ENCODE measurements around the gene HOXA1.

The HOXA1 gene

DNA sequence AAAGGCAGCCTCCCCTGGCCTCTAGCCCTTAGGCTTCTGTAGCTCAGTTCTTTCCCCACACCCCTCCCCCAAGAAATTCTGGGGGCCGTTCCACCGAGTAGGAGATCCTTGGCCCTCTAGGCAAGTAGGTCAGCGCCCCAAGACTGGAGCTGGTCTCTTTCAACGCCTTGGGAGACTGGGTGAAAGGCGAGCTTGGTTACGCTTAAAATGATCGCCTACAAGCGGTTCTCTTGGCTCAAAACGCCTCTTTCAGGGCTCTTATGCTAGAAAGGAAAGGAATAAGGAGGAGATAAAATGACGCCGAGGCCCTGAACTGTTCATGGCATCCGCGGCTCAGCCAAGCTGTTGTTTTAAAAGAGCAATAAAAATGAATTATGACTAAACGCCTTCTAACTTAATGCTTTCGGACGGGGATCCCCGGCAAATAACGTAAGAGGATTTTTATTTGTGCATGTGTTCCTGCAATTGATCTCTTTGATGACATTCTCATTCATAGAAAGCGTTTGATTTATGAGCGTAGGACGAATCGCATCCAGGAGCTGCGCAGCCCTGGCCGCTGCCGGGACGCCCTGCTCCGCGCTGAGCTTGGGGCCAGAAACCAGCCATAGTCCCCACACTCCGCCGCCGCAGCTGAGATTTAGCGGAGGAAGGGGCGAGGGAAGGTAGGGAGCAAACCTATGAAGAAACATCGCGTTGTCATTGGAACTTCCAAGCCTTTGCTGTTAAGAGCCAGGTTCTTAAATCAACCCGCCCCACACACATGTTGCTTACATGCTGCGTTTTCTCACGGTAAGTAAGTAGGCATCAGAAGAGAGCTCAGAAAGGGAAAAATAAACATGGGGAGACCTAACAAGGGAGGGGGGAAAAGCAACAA, 3.0 kb upstream of the HOXA1 start (continued):
- TF ChIP-seq, protein P1, sequence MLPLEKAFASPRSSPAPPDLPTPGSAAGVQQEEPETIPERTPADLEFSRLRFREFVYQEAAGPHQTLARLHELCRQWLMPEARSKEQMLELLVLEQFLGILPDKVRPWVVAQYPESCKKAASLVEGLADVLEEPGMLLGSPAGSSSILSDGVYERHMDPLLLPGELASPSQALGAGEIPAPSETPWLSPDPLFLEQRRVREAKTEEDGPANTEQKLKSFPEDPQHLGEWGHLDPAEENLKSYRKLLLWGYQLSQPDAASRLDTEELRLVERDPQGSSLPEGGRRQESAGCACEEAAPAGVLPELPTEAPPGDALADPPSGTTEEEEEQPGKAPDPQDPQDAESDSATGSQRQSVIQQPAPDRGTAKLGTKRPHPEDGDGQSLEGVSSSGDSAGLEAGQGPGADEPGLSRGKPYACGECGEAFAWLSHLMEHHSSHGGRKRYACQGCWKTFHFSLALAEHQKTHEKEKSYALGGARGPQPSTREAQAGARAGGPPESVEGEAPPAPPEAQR (tag by site-specific recombination; IDR thresholded peaks at IDR 0.05): no peak
- no peak; the same call in 1 of the 2 replicates for TF ChIP-seq GLIS1 (tag by site-specific recombination; IDR thresholded peaks at IDR 0.05)
- TF ChIP-seq, protein P2, sequence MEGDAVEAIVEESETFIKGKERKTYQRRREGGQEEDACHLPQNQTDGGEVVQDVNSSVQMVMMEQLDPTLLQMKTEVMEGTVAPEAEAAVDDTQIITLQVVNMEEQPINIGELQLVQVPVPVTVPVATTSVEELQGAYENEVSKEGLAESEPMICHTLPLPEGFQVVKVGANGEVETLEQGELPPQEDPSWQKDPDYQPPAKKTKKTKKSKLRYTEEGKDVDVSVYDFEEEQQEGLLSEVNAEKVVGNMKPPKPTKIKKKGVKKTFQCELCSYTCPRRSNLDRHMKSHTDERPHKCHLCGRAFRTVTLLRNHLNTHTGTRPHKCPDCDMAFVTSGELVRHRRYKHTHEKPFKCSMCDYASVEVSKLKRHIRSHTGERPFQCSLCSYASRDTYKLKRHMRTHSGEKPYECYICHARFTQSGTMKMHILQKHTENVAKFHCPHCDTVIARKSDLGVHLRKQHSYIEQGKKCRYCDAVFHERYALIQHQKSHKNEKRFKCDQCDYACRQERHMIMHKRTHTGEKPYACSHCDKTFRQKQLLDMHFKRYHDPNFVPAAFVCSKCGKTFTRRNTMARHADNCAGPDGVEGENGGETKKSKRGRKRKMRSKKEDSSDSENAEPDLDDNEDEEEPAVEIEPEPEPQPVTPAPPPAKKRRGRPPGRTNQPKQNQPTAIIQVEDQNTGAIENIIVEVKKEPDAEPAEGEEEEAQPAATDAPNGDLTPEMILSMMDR (tag by site-specific recombination; IDR thresholded peaks at IDR 0.05): no peak
- TF ChIP-seq ZNF266 (tag by site-specific recombination; IDR thresholded peaks at IDR 0.05; ENCODE audit: low read depth): no peak
- peak; percentile 62 for TF ChIP-seq SP2 (tag by site-specific recombination; IDR thresholded peaks at IDR 0.05)
- no peak for TF ChIP-seq ZNF114 (tag by site-specific recombination; IDR thresholded peaks at IDR 0.05)
- TF ChIP-seq ZNF521 (tag by site-specific recombination; IDR thresholded peaks at IDR 0.05): no peak
- no peak for TF ChIP-seq ZNF548 (tag by site-specific recombination; IDR thresholded peaks at IDR 0.05)
- TF ChIP-seq, protein P3, sequence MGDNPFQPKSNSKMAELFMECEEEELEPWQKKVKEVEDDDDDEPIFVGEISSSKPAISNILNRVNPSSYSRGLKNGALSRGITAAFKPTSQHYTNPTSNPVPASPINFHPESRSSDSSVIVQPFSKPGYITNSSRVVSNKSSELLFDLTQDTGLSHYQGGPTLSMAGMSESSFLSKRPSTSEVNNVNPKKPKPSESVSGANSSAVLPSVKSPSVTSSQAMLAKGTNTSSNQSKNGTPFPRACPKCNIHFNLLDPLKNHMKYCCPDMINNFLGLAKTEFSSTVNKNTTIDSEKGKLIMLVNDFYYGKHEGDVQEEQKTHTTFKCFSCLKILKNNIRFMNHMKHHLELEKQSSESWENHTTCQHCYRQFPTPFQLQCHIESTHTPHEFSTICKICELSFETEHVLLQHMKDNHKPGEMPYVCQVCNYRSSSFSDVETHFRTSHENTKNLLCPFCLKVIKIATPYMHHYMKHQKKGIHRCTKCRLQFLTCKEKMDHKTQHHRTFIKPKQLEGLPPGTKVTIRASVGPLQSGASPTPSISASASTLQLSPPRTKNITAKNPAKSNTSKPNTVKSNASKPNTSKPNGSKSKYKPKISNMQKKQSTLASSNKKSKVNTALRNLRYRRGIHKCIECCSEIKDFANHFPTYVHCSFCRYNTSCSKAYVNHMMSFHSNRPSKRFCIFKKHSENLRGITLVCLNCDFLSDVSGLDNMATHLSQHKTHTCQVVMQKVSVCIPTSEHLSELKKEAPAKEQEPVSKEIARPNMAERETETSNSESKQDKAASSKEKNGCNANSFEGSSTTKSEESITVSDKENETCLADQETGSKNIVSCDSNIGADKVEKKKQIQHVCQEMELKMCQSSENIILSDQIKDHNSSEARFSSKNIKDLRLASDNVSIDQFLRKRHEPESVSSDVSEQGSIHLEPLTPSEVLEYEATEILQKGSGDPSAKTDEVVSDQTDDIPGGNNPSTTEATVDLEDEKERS (tag by site-specific recombination; IDR thresholded peaks at IDR 0.05): no peak
- peak; percentile 89 for TF ChIP-seq ZNF335 (tag by site-specific recombination; conservative IDR thresholded peaks at IDR 0.05)
- no peak for TF ChIP-seq ZNF624 (tag by site-specific recombination; IDR thresholded peaks at IDR 0.05)
- peak; percentile 18; the same call in 1 of the 2 replicates for TF ChIP-seq ZNF76 (tag by site-specific recombination; IDR thresholded peaks at IDR 0.05; ENCODE audit: borderline replicate concordance, low read depth)
- TF ChIP-seq, protein P4, sequence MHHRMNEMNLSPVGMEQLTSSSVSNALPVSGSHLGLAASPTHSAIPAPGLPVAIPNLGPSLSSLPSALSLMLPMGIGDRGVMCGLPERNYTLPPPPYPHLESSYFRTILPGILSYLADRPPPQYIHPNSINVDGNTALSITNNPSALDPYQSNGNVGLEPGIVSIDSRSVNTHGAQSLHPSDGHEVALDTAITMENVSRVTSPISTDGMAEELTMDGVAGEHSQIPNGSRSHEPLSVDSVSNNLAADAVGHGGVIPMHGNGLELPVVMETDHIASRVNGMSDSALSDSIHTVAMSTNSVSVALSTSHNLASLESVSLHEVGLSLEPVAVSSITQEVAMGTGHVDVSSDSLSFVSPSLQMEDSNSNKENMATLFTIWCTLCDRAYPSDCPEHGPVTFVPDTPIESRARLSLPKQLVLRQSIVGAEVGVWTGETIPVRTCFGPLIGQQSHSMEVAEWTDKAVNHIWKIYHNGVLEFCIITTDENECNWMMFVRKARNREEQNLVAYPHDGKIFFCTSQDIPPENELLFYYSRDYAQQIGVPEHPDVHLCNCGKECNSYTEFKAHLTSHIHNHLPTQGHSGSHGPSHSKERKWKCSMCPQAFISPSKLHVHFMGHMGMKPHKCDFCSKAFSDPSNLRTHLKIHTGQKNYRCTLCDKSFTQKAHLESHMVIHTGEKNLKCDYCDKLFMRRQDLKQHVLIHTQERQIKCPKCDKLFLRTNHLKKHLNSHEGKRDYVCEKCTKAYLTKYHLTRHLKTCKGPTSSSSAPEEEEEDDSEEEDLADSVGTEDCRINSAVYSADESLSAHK (tag by site-specific recombination; IDR thresholded peaks at IDR 0.05): peak; percentile 84
- TF ChIP-seq, protein P5, sequence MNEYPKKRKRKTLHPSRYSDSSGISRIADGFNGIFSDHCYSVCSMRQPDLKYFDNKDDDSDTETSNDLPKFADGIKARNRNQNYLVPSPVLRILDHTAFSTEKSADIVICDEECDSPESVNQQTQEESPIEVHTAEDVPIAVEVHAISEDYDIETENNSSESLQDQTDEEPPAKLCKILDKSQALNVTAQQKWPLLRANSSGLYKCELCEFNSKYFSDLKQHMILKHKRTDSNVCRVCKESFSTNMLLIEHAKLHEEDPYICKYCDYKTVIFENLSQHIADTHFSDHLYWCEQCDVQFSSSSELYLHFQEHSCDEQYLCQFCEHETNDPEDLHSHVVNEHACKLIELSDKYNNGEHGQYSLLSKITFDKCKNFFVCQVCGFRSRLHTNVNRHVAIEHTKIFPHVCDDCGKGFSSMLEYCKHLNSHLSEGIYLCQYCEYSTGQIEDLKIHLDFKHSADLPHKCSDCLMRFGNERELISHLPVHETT (tag by site-specific recombination; IDR thresholded peaks at IDR 0.05): peak; percentile 71; the same call in 1 of the 2 replicates
- TF ChIP-seq ZNF776 (tag by site-specific recombination; IDR thresholded peaks at IDR 0.05; ENCODE audit: borderline replicate concordance): no peak
- TF ChIP-seq, protein P6, sequence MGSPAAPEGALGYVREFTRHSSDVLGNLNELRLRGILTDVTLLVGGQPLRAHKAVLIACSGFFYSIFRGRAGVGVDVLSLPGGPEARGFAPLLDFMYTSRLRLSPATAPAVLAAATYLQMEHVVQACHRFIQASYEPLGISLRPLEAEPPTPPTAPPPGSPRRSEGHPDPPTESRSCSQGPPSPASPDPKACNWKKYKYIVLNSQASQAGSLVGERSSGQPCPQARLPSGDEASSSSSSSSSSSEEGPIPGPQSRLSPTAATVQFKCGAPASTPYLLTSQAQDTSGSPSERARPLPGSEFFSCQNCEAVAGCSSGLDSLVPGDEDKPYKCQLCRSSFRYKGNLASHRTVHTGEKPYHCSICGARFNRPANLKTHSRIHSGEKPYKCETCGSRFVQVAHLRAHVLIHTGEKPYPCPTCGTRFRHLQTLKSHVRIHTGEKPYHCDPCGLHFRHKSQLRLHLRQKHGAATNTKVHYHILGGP (tag by site-specific recombination; IDR thresholded peaks at IDR 0.05): peak; percentile 99
- TF ChIP-seq ZNF701 (tag by site-specific recombination; IDR thresholded peaks at IDR 0.05): no peak
- TF ChIP-seq, protein P7, sequence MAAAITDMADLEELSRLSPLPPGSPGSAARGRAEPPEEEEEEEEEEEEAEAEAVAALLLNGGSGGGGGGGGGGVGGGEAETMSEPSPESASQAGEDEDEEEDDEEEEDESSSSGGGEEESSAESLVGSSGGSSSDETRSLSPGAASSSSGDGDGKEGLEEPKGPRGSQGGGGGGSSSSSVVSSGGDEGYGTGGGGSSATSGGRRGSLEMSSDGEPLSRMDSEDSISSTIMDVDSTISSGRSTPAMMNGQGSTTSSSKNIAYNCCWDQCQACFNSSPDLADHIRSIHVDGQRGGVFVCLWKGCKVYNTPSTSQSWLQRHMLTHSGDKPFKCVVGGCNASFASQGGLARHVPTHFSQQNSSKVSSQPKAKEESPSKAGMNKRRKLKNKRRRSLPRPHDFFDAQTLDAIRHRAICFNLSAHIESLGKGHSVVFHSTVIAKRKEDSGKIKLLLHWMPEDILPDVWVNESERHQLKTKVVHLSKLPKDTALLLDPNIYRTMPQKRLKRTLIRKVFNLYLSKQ (tag by site-specific recombination; IDR thresholded peaks at IDR 0.05; ENCODE audit: borderline replicate concordance): no peak
- peak; percentile 73; the same call in 1 of the 2 replicates for TF ChIP-seq BCL11A (tag by site-specific recombination; IDR thresholded peaks at IDR 0.05; ENCODE audit: low read depth)
- TF ChIP-seq ZNF311 (tag by site-specific recombination; IDR thresholded peaks at IDR 0.05; ENCODE audit: borderline replicate concordance): no peak
- TF ChIP-seq, protein P8, sequence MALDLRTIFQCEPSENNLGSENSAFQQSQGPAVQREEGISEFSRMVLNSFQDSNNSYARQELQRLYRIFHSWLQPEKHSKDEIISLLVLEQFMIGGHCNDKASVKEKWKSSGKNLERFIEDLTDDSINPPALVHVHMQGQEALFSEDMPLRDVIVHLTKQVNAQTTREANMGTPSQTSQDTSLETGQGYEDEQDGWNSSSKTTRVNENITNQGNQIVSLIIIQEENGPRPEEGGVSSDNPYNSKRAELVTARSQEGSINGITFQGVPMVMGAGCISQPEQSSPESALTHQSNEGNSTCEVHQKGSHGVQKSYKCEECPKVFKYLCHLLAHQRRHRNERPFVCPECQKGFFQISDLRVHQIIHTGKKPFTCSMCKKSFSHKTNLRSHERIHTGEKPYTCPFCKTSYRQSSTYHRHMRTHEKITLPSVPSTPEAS (tag by site-specific recombination; IDR thresholded peaks at IDR 0.05): no peak
- peak; percentile 69; the same call in 1 of the 2 replicates for TF ChIP-seq ZNF561 (tag by site-specific recombination; IDR thresholded peaks at IDR 0.05; ENCODE audit: borderline replicate concordance)
- no peak for TF ChIP-seq ZNF138 (tag by site-specific recombination; IDR thresholded peaks at IDR 0.05; ENCODE audit: borderline replicate concordance)

Data from HEK293 (cell line).